Panc1 (cell line): ENCODE results near the gene CNOT4. TPM values are rescaled to one million over a fixed set of nuclear protein-coding genes. Genes with fewer than 3 reads are reported as not detected.

Experiments
- ATAC-seq: fragments of 200-7000 bp; cut with Tn5 transposase; 2 replicates; pipeline ENCODE4 v1.9.1; 2020; ENCODE audit warnings: mild to moderate bottlenecking, moderate library complexity
- BruUV-seq: library from RNA; stranded (reverse); fragments of 400-500 nt; replicated peaks from 2 replicates; lab custom pipeline; 2021; lab: Mats Ljungman, UMichigan
- CTCF ChIA-PET: fragments of 300-600 bp; sonication (Branson Sonifier 250); formaldehyde crosslinking; loops from one replicate; lab custom pipeline; 2022; ENCODE audit warnings: antibody characterized with exemption; lab: Charles Lee
- POLR2A ChIA-PET: fragments of 300-600 bp; sonication (Branson Sonifier 250); formaldehyde crosslinking; loops from one replicate; lab custom pipeline; 2022; ENCODE audit warnings: antibody characterized with exemption; lab: Charles Lee
- DNase-seq: peaks from one replicate; pipeline ENCODE4 v3.0.0-alpha.2; 2010; ENCODE audit warnings: low read depth, low spot score
- H3K27ac ChIP-seq: 2 replicates; pipeline ENCODE4 v1.5.1; 2011; ENCODE audit warnings: mild to moderate bottlenecking, low read length, inconsistent platforms
- H3K27me3 ChIP-seq: fragments of 200-500 bp; sonication (Bioruptor generic); 2 replicates; pipeline ENCODE4 v1.6.0; 2014; ENCODE audit warnings: low read length, inconsistent platforms; ENCODE audit not compliant: control insufficient read depth, insufficient read depth
- H3K36me3 ChIP-seq: fragments of 200-500 bp; sonication (Bioruptor generic); 2 replicates; pipeline ENCODE4 v1.5.1; 2014; ENCODE audit warnings: inconsistent platforms, mild to moderate bottlenecking, low read length, moderate library complexity; ENCODE audit not compliant: control insufficient read depth, insufficient read depth
- H3K4me1 ChIP-seq: 2 replicates; pipeline ENCODE4 v1.5.1; 2011; ENCODE audit warnings: inconsistent platforms, mild to moderate bottlenecking, low read length, moderate library complexity; ENCODE audit not compliant: control insufficient read depth, insufficient read depth
- H3K4me3 ChIP-seq, 2 experiments: 2 replicates each; pipeline ENCODE4 v1.5.1; 2011 to 2012; ENCODE audit warnings: low read depth in 2 of 2, low read length in 2 of 2, mild to moderate bottlenecking in 2 of 2, inconsistent platforms in 1 of 2, moderate library complexity in 1 of 2
- H3K9me3 ChIP-seq: fragments of 200-500 bp; sonication (Bioruptor generic); 2 replicates; pipeline ENCODE4 v1.5.1; 2014; ENCODE audit warnings: low read depth, mild to moderate bottlenecking, inconsistent platforms, low read length, moderate library complexity; ENCODE audit not compliant: control insufficient read depth, insufficient read depth
- CTCF ChIP-seq: fragments of 450-650 bp; IDR thresholded peaks from 2 replicates; pipeline ENCODE4 v1.5.1; 2017; ENCODE audit warnings: mild to moderate bottlenecking
- POLR2AphosphoS5 ChIP-seq: IDR thresholded peaks from 2 replicates; pipeline ENCODE4 v1.6.1; 2012; ENCODE audit warnings: mild to moderate bottlenecking, low read depth, low read length, moderate library complexity
- REST ChIP-seq, 2 experiments: IDR thresholded peaks; 2 replicates each; pipeline ENCODE4 v1.6.1; 2011 to 2012; ENCODE audit warnings: low read depth in 2 of 2, control low read depth in 1 of 2, low read length in 1 of 2, mild to moderate bottlenecking in 1 of 2, moderate library complexity in 1 of 2; ENCODE audit not compliant: insufficient read depth in 1 of 2
- SIN3A ChIP-seq: IDR thresholded peaks from 2 replicates; pipeline ENCODE4 v1.6.1; 2012; ENCODE audit warnings: low read depth, mild to moderate bottlenecking, low read length, moderate library complexity, borderline replicate concordance; ENCODE audit not compliant: insufficient read depth
- TCF7L2 ChIP-seq: IDR thresholded peaks from 2 replicates; pipeline ENCODE4 v1.6.1; 2011; ENCODE audit warnings: mild to moderate bottlenecking, low read depth, low read length, inconsistent platforms
- in situ Hi-C: cut with HindIII; loops from 2 replicates; pipeline ENCODE4 v1.10.0; 2016; ENCODE audit warnings: low sequenced_read_pairs, low pct_unique_long_range_greater_than_20kb
- intact Hi-C: fragments of 100-400 bp; cut with micrococcal nuclease; formaldehyde crosslinking; loops from one replicate; pipeline ENCODE4 v1.10.0; 2022; ENCODE audit not compliant: unreplicated experiment
- total RNA-seq: library from RNA; stranded (reverse); gene quantifications from one replicate; pipeline ENCODE4 v1.2.1, GENCODE V29; 2021; ENCODE audit not compliant: unreplicated experiment

CNOT4 gene
- total RNA-seq, 1 experiment from 2014 or later: 22.3 TPM

GRCh38 chr7:135397689-135398088, 112.2 kb downstream of the CNOT4 start:
- no TSS peak for BruUV-seq
- intact Hi-C loops (no loop called here), in situ Hi-C loops (no loop called here)
- ATAC-seq: no peak
- TF ChIP-seq POLR2AphosphoS5 (no peak), CTCF (no peak), TCF7L2 (no peak), SIN3A (no peak), REST (IDR thresholded peaks at IDR 0.05; ENCODE audit: insufficient read depth in 1 of 2, low read depth in 2 of 2, low read length in 1 of 2) (no peak)
- H3K27me3 ChIP-seq: no peaks in the 10 kb centered on the region
- no peak overlapping the region for H3K4me3 ChIP-seq
- H3K9me3 ChIP-seq: no peaks in the 10 kb centered on the region
- H3K27ac ChIP-seq: no peak overlapping the region
- no peak for DNase-seq
- ChIA-PET POLR2A (interaction anchor here (0.6 kb wide), 1 partner anchor 8 kb away, joined by 3 read pairs; no protein-coding TSS in a partner anchor), CTCF (no interaction called here)
- H3K36me3 ChIP-seq: peaks cover 10% of the 10 kb centered on the region; the same call in 1 of the 2 replicates
- H3K4me1 ChIP-seq: peaks cover 3% of the 10 kb centered on the region; the same call in 1 of the 2 replicates

GRCh38 chr7:135392701-135393100, 117.2 kb downstream of the CNOT4 start:
- no TSS peak for BruUV-seq
- in situ Hi-C loops (no loop called here), intact Hi-C loops (no loop called here)
- H3K4me3 ChIP-seq: no peak overlapping the region
- H3K9me3 ChIP-seq: no peaks in the 10 kb centered on the region
- ChIA-PET CTCF (no interaction called here), POLR2A (no interaction called here)
- no peak for ATAC-seq
- TF ChIP-seq REST (IDR thresholded peaks at IDR 0.05; ENCODE audit: insufficient read depth in 1 of 2, low read depth in 2 of 2, low read length in 1 of 2) (no peak), TCF7L2 (no peak), POLR2AphosphoS5 (no peak), CTCF (no peak), SIN3A (no peak)
- peaks cover 10% of the 10 kb centered on the region; the same call in 1 of the 2 replicates for H3K36me3 ChIP-seq
- H3K27me3 ChIP-seq: no peaks in the 10 kb centered on the region
- no peak overlapping the region for H3K27ac ChIP-seq
- H3K4me1 ChIP-seq: no peaks in the 10 kb centered on the region
- no peak for DNase-seq
